NK-92 treated with Interleukin-12 subunit alpha and Interleukin-12 subunit beta, amount 100 ng/mL, for 24 hours (cell line): ENCODE results near the gene DOK3.
A peak's percentile ranks its signal among the peaks of the same experiment; 100 is the strongest.

ENCODE experiments used
- DNase-seq: peaks from one replicate; lab custom pipeline; 2025; lab: John Stamatoyannopoulos, UW

Gene DOK3, protein sequence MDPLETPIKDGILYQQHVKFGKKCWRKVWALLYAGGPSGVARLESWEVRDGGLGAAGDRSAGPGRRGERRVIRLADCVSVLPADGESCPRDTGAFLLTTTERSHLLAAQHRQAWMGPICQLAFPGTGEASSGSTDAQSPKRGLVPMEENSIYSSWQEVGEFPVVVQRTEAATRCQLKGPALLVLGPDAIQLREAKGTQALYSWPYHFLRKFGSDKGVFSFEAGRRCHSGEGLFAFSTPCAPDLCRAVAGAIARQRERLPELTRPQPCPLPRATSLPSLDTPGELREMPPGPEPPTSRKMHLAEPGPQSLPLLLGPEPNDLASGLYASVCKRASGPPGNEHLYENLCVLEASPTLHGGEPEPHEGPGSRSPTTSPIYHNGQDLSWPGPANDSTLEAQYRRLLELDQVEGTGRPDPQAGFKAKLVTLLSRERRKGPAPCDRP

DNA sequence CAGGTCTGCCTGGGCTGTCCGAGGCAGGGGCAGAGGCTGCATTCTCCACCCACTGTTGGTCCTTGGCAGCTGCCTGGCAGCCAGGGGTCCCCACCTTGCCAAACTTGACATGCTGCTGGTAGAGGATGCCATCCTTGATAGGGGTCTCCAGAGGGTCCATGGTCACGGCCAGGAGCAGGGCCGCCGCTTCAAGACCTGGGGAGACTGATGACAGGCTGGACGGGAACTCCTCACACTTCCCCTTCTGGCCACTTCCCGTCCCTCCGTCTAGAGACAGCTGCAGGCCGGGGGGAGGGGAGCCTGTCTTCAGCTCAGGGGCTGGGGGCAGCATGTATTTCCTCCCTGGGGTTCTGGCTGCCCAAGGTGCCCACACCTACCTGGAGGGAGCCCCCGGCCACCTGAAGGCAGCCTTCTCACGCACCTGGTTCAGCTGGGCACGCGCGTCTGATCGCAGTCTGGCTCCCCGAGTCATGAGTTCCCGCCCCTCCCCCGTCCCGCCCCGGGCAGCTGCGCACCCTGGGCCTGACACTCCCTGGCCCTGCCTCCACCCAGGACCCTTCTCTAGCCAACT, at the start of gene DOK3:
Gene DOK3 (minus strand): TSS at position 446 of the 571 bp plus-strand sequence. CDS start 286 bp downstream, at position 160.
- DNase-seq = no peak

DNA sequence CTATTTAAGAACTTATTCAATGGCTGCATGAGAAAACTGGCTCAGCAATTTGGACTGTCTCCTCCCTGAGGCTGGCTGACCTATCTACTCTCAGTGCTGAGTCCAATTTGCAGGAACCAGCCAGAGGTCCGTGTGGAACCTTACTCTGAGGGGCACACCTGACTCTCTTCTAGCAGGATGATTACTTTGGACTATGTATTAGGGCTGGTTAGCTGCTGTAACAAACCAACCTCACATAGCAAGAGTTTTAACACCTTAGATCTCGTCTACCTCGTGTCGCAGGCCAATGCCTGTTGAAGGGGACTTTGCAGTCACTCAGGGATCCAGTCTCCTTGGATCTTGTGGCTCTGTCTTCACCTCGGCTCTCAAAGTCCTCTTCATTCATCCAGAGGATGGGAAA, 48.2 kb upstream of the DOK3 start:
- no peak for DNase-seq

DNA sequence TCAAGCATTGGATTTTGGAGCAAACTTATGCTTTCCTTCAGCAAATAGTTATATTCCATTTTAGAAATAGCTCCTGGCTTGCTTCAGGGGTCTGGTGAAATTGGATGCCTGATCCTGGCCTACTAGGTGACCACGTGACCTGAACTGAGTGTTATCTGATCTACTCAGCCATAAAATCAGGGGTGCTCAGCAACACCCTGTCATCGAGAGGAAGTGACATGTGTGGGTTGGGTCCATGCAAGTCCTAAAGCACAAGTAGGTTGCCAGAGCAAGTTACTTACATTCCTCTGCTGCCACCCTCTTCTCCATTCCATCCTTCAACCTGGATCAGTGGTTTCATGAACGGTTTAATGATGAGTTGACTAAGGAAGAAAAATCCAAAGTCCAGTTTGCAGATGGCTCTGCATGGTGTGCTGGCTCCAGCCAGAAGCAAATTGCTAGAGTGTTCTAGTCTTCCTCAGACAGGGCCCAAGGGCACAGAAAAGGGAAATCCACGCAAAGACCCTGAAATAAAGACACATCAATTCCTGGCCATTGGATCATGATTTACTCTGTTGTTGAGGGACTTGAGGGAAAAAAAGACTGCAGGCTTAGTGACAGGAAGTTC, 47.5 kb upstream of the DOK3 start:
- no peak for DNase-seq

DNA sequence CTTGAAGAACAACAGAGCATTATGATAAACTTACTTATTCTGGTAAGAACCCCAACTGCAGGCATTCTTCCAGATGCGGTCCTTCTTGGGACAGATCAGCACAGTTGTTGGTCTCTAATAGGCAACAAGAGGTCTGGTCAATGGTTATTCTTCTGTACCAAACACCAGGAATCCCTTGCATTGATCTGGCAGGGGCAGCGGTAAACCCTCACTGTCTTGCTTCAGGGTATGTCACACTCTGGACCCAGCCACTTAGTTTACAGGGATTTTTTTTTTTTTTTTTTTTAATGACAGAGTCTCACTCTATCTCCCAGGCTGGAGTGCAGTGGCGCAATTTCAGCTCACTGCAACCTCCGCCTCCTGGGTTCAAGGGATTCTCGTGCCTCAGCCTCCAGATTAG, 46.0 kb upstream of the DOK3 start:
- DNase-seq = no peak

DNA sequence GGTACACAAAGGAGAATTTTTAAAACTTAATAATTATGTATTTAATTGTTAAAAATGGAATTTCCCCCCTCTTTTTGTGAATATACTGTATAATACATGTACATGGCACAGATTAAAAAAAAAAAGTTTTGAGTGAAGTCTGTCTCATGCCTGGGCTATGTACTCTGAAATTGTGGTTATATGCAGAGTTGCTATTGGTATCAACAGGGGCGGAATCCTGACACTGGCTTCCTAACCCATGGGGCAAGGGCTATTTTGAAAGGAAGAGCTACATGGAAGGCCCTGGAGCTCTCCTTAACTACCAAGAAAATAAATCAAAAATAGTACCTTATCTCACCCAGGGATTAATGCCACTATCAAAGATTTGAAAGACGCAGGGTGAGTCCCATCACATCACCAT, 45.6 kb upstream of the DOK3 start:
- no peak for DNase-seq

DNA sequence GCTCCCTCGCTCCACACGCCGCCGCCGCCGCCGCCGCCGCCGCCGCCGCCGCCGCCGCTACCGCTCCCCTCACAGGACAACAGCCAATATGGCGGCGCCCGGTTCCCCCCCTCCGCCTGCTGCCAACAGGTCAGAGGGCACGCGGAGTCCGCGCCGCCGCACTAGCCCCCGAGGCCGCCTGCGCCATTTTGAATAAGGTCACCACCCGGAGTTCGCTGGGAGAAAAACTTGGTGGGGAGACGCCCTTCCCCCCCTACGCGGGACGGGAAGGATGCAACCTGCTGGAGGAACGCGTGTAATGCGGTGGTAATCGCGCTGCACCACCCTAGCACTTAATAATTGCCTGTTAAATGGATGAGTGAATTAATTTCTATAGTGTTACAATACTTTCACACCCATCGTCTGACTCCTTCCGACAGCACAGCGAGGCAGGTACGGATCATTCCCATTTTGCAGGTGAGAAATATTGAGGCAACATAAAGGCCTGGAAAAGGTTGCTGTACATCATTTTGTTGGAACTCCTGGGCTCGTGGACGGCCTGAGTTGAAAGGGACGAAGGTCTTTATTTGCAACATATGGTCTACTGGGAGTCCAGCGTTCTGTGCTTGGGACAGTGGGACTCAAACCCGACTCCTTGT, 45.0 kb upstream of the DOK3 start, which contains the start of gene FAM193B:
Gene FAM193B (minus strand): TSS at position 90 of the 638 bp plus-strand sequence. CDS start 105 bp downstream, outside the sequence.
- peak; percentile 92 for DNase-seq

DNA sequence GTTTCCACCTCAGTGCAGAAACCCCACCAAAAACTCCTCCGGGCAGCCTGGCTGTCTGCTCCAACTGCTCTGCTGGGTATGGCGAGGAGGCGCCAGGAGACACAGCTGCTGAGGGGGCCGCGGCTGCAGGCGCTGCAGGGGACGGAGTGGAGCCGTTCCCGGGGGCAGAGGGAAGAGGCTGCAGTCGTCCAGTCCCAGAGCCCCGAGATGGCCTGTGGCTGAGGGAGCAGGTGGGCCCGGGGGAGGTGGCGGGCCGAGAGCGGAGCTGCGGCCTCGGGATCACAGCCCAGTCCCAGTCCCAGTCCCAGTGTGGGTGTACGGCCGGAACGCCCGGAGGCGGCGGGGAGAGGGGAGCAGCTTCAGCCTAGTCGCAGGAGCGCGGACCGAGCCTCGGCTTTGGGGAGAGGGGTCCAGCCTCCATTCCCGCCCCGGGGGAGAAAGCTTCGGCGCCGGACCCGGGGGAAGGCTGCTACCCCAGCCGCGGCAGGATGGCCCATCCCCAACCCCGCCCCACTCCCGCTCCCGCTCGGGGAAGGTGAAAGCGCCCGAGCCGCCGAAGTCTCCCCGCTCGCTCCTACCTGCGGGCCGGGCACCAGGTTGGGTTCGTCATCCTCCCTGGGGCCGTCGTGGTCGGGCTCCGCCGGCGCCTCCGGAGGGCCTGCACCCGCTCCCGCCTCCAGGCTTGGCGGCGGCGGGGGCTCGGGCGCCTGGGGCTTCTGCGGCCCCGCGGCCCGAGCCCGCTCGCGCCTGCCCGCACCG, 44.2 kb upstream of the DOK3 start:
- peak; percentile 22 for DNase-seq

DNA sequence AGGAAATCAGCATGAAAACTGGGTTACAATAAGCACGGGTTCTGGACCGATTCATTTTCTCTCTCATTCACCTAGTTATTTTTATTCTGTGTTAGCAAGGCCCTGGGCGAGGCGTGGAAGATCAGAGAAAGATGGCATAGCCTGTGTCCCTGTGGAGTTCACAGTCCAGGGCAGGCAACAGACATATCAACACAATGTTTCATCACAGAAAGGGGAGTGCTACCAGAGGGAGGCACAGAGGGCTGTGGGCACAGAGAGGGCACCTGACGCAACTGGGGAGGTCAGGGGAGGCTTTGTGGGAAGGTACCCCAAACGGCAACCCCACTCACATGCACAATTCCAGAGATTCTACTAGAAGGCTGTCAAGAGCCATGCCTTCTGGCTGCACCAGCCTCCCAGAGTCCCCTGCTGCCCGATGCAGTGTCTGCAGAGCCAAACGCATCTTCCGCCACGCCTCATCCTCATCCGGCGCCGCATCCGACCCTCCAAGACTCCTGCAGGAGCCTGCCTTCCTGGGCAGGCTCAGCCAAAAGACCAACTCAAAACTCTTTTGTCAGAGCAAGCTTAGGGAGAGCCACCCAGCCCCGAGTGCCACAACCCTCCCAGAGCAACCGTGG, 43.3 kb upstream of the DOK3 start:
- no peak for DNase-seq

DNA sequence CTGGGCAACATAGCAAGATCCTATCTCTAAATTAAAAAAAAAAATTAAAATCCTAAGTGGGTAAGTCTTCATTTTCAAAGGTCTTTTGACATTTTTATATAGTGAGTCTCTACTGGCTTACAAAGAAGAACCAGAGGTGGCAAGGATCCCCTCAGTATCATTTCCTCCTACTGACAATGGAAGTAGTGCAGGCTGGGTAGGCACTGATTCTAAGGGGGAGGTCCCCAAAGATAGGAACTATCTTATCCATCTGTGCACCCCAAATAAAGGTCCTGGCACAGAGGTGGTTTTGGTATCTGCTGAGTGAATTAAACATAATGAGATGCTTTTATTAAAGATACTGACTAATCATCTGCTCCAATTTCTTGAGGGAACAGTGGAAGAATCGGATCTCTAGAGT, 40.5 kb upstream of the DOK3 start:
- DNase-seq = no peak

DNA sequence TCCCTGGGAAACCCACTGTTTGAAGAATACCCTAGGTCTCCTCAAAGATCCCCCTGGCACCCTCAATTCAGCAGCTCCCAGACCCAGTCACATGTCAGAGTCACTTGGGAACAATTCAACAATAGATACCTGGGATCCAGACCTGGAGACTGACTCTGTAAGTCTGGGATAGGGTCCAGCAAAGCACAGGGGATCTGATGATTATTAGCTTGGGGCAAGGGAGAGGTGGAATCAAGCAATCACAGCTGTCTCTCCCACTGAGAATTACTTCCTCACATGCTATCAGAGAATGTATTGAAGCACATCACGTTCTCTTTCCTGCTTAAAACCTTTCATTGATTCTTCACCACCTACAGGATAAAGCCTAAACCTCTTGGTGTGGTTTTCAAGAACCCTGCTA, 38.9 kb upstream of the DOK3 start:
- no peak for DNase-seq

DNA sequence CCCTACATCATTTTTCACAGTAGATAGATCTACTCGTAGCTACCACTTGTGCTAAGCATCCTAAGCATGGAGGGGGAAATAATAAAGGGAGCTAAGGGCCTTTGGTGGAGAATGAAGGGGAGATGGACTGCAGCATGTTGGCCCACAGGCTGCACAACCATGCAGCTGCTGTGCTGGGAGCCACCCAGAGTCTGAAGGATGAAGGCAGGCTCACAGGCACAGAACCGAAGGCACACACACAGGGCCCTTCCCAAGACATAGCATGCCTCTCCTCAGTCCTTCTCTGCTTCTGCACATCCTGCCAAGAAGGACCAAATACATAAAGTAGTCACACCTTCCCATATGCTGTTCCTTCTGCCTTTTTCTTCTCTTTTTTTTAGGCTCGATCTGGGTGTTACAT, 38.1 kb upstream of the DOK3 start:
- DNase-seq = no peak

DNA sequence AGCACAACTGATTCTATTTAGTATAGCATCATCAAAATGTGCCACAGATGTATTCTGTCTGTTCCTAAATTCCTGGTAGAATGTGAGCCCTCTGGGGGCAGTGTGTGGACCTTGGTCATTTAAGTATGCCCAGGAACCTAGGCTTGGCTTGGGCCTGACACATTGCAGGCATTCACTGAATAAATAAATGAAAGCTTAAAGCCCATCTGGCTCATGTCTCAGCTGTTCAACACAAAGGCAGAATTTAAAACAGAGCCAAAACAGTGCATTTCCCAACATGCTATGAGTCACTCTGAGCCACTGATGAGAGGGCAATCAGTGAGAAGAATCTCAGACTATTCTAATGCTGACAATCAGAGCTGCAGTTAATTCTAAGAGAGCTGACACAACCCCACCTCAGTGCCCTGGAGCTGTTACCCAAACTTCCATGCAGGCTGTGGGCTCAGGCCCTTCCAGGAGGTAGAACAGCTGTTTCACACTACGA, 36.7 kb upstream of the DOK3 start:
- DNase-seq = no peak

DNA sequence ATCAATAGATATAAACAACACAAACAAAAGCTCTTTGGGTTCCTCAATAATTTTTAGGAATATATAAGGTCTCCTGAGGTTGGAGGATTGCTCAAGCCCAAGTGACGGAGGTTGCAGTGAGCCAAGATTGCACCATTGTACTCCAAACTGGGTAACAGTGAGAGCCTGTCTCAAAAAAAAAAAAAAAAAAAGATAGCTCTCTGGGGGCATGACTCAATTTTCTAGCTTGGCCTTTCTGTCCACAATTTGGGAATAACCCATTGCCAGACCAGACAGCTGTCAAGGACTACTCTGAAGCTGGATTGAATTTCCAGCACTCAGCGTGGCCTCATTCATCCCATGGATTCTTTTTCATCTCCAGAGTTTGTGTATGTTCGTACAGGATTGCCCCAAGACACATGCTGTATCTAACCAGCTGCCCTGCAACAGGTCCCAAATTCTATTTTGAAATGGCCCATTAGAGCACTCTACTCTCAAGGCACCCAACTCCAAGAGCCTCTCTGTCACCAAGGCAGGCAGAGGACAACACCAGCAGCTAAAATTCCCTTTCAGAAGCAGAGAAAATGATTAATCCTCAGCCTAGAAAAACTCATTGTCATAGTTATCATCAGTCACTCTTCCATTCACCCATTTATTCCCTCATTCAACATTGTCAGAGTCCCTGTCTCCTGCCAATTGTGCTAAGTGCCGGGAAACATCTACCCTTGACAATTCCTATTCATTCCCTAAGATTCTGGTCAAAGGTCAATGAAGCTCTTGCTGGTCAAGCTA, 36.0 kb upstream of the DOK3 start:
- DNase-seq = no peak

DNA sequence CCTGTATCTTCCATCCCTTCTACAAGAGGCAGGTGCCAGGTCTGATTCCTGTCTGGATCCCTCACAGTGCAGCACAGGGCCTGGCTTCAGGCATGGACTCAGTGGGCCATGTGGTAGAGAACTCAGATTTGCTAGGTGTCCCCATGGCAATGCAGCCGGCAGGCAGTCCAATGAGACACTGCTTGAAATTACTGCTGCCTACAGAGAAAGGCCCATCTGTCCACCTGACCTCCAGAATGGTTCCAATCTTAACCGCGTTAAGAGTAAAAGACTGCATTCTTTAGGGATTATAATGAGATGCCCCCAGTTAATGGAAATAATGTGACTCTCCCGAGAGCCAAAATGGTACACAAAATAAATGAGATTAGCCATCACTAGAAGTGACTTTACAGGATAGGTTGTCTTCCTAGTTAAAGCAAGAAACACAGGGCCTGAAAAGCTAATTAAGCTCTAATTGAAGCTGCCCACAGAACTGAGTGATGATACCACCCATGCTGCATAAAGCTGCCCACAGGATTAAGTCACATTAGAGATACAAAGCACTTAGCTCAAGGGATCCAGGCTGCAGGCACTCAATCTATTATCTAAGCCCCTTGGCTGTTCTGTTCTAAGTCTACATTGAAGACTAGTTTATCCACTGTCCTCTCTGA, 33.3 kb upstream of the DOK3 start:
- DNase-seq = no peak

DNA sequence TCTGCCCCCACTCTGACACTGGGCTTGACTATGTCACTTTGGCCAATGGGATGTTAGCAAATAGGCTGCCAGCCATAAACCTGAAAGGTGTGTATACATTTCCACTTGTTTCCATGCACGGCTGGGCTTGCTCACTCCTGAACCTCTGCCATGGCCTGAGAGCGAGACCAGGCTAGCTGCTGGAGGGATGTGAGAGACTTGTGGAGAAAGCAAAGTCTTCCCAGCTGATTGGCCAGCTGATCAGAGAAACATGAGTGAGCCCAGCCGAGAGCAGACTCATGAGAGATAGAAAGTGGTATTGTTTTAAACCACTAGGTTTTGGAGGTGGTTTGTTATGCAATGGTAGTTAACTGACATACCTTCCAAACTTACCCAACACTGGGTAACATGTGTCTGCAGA, 30.8 kb upstream of the DOK3 start:
- no peak for DNase-seq

DNA sequence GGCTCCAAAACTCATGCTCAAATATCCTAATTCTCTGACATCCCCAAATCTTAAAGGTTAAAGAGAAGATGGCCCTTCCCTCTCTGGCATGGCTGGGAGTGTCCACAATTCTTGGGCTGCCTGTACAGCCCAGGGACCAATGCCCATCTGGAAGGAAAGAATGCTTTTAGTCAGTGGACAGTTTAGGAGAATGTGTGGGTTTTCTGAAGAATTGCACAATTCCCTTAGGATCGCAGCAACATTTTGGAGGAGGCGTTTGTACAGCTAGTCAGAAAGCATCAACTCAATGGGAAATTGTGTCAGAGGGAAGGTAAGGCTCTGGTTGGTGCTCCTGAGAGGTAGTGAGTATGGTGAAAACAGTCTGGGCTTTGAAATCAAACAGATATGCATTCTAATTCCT, 29.8 kb upstream of the DOK3 start:
- DNase-seq = no peak

DNA sequence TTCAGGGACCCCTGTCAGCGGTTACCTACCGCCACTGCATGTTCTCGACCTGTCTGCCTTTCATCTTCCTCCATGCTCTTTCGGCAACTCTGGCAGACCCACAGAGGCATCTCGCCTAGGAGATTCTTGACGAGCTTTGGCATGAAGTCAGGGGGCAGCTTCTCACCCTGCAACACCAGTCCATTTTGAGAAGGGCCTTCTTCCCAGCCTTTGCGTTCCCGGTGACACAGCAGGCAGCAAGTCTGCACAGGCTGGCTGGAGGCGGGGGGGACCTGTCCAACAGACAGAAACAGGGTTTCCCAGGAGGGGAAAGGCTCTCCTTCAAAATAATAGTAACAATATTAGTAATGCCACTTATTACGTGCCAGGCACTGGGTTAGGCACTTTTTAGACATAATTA, 29.2 kb upstream of the DOK3 start:
- DNase-seq = no peak

DNA sequence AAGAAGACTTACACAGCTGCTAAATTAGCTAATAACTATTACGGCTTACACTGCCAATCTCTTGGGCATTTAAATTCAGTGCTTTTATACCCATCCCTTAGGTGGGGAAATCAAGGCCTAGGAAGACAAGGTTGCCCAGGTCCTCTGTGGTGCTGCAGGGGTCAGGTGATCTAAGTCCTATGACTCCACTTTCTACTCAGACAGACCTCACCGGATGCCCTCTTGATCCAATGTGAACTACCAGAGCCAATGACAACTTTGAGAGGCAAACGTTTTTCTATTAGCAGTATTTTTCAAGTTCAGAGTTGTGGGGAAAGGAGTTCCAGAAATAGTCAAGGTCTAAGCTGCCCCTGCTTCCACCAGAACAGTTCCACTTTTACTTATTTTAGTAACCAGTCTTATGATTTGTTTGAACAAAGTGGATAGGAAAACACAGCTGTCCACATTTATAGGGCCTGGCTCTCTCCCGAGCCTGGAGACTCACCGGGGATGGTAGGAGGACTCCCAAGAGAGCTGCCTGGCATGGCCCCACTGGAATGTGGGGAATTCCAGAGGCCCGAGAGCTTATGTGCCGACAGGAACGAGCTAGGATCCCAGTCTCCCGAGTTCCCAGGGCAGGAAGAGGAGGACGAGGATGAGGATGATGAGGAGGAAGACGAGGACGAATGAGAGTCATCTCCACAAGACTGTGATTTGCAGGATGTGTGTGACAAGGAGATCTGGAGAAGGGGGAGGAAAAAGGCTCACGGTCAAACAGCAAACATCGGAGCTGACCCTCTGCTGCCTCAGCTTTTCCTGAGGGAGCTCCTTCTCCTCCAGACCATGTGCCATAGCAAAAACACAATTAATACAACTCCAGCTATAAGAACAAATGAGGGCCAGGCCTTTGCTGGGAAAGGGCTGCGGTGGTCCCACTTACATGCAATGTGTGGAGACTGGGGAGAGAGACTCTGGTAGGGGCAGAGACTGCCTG, 28.0 kb upstream of the DOK3 start:
- no peak for DNase-seq

DNA sequence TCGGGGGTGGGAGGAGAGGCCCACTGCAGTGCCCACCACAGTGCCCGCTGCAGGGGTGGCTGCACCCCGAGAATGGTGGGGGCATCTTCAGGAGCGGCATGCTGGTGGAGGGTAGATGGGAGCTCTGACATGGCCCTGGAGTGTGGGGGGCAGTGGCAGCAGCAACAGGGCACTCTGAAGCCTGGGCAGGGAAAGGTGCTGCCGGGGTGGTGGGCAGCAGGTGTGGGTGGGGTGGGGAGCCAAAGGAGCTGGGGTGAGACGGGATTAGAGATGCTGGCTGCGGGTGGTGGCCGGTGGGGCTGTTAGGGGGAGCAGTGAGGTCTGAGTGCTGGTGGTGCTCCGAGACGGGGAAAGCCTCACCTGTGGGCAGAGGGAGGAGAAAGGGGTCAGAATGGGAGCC, 26.8 kb upstream of the DOK3 start:
- DNase-seq = no peak
